IMR-90 (cell line): ENCODE measurements around the gene UGT1A3. TPM values are rescaled to one million over a fixed set of nuclear protein-coding genes. Genes with fewer than 3 reads are reported as not detected.

Experiments
- ATAC-seq: fragments of 200-7000 bp; cut with Tn5 transposase; 2 replicates; pipeline ENCODE4 v1.9.1; 2020; ENCODE audit warnings: low read depth, mild to moderate bottlenecking, moderate library complexity
- BruUV-seq: library from RNA; stranded (reverse); fragments of 400-500 nt; replicated peaks from 2 replicates; lab custom pipeline; 2021; lab: Mats Ljungman, UMichigan
- CTCF ChIA-PET: fragments of 300-600 bp; formaldehyde crosslinking; extraction: SDS; loops from one replicate; lab custom pipeline; 2021; ENCODE audit warnings: antibody characterized with exemption; lab: Yijun Ruan, JAX
- POLR2A ChIA-PET: fragments of 300-600 bp; sonication (Branson Sonifier 250); formaldehyde crosslinking; loops from one replicate; lab custom pipeline; 2022; ENCODE audit warnings: antibody characterized with exemption; ENCODE audit not compliant: unreplicated experiment; lab: Charles Lee
- DNase-seq: peaks from one replicate; pipeline ENCODE4 v3.0.0; 2013
- H2AFZ ChIP-seq: replicated peaks from 2 replicates; pipeline ENCODE3; 2013; ENCODE audit warnings: low read length, mild to moderate bottlenecking; ENCODE audit not compliant: poor library complexity
- H2AK5ac ChIP-seq: 2 replicates; pipeline ENCODE4 v1.6.1; 2013; ENCODE audit warnings: low read depth, low read length, inconsistent platforms
- H2AK9ac ChIP-seq: replicated peaks from 2 replicates; pipeline ENCODE3; 2013; ENCODE audit warnings: mild to moderate bottlenecking, low read depth, low read length, moderate library complexity; ENCODE audit not compliant: poor library complexity
- H2BK120ac ChIP-seq: 2 replicates; pipeline ENCODE4 v1.6.1; 2013; ENCODE audit warnings: low read depth, low read length, inconsistent platforms
- H2BK15ac ChIP-seq: 3 replicates; pipeline ENCODE4 v1.6.1; 2013; ENCODE audit warnings: low read depth, low read length, inconsistent platforms
- H2BK20ac ChIP-seq: 2 replicates; pipeline ENCODE4 v1.6.1; 2013; ENCODE audit warnings: low read depth, mild to moderate bottlenecking, inconsistent platforms, low read length, moderate library complexity
- H2BK5ac ChIP-seq: 2 replicates; pipeline ENCODE4 v1.6.1; 2013; ENCODE audit warnings: mild to moderate bottlenecking, low read depth, low read length, inconsistent platforms; ENCODE audit not compliant: poor library complexity, severe bottlenecking
- H3K14ac ChIP-seq: replicated peaks from 2 replicates; pipeline ENCODE4 v1.6.1; 2013; ENCODE audit warnings: low read depth, low read length, inconsistent platforms
- H3K18ac ChIP-seq: 2 replicates; pipeline ENCODE4 v1.6.1; 2013; ENCODE audit warnings: low read depth, low read length, control low read depth
- H3K23ac ChIP-seq: 2 replicates; pipeline ENCODE4 v1.6.1; 2013; ENCODE audit warnings: low read depth, low read length, inconsistent platforms
- H3K27ac ChIP-seq: 2 replicates; pipeline ENCODE4 v1.5.1; 2013; ENCODE audit warnings: mild to moderate bottlenecking, control low read depth, low read length; ENCODE audit not compliant: insufficient read depth
- H3K27me3 ChIP-seq: 2 replicates; pipeline ENCODE4 v1.6.1; 2013; ENCODE audit warnings: low read length; ENCODE audit not compliant: control insufficient read depth, insufficient read depth
- H3K36me3 ChIP-seq: 2 replicates; pipeline ENCODE4 v1.6.1; 2013; ENCODE audit warnings: low read length, mixed read lengths; ENCODE audit not compliant: control insufficient read depth, insufficient read depth
- H3K4ac ChIP-seq: 2 replicates; pipeline ENCODE4 v1.6.1; 2013; ENCODE audit warnings: low read depth, low read length, inconsistent platforms
- H3K4me1 ChIP-seq: 2 replicates; pipeline ENCODE4 v1.6.1; 2013; ENCODE audit warnings: low read length, mixed read lengths; ENCODE audit not compliant: control insufficient read depth, insufficient read depth
- H3K4me2 ChIP-seq: 2 replicates; pipeline ENCODE4 v1.6.1; 2013; ENCODE audit warnings: low read depth, mild to moderate bottlenecking, control low read depth, low read length, moderate library complexity
- H3K4me3 ChIP-seq: 2 replicates; pipeline ENCODE4 v1.5.1; 2013; ENCODE audit warnings: low read depth, mild to moderate bottlenecking, control low read depth, low read length, moderate library complexity; ENCODE audit not compliant: insufficient read depth
- H3K56ac ChIP-seq: 2 replicates; pipeline ENCODE4 v1.6.1; 2013; ENCODE audit warnings: low read length, inconsistent platforms; ENCODE audit not compliant: insufficient read depth; ENCODE audit errors: extremely low read depth
- H3K79me1 ChIP-seq, 2 experiments: 2 replicates each; pipeline ENCODE4 v1.6.1; 2013; ENCODE audit warnings: low read length in 2 of 2, inconsistent platforms in 1 of 2, low read depth in 1 of 2
- H3K9ac ChIP-seq: 2 replicates; pipeline ENCODE4 v1.6.1; 2013; ENCODE audit warnings: low read depth, low read length, control low read depth
- H3K9me1 ChIP-seq: 2 replicates; pipeline ENCODE4 v1.6.1; 2013; ENCODE audit warnings: low read length, inconsistent platforms; ENCODE audit not compliant: insufficient read depth
- H3K9me3 ChIP-seq: 2 replicates; pipeline ENCODE4 v1.6.1; 2013; ENCODE audit warnings: low read length; ENCODE audit not compliant: control insufficient read depth, insufficient read depth
- H4K20me1 ChIP-seq: 2 replicates; pipeline ENCODE4 v1.6.1; 2013; ENCODE audit warnings: low read length, inconsistent platforms; ENCODE audit not compliant: insufficient read depth
- H4K5ac ChIP-seq: 2 replicates; pipeline ENCODE4 v1.6.1; 2013; ENCODE audit warnings: mild to moderate bottlenecking, low read depth, low read length, control low read depth
- H4K8ac ChIP-seq, 2 experiments: 2 replicates each; pipeline ENCODE4 v1.6.1; 2013; ENCODE audit warnings: low read depth in 2 of 2, low read length in 2 of 2, control low read depth in 1 of 2, inconsistent platforms in 1 of 2
- H4K91ac ChIP-seq: 2 replicates; pipeline ENCODE4 v1.6.1; 2013; ENCODE audit warnings: low read depth, low read length, inconsistent platforms; ENCODE audit not compliant: insufficient read depth
- BHLHE40 ChIP-seq: fragments of 150-350 bp; IDR thresholded peaks from 2 replicates; pipeline ENCODE4 v1.6.1; 2016; ENCODE audit warnings: mild to moderate bottlenecking, low read depth, low read length
- FOS ChIP-seq: fragments of 150-350 bp; IDR thresholded peaks from 2 replicates; pipeline ENCODE4 v1.6.1; 2016; ENCODE audit warnings: low read depth, low read length
- MAZ ChIP-seq: IDR thresholded peaks from 2 replicates; pipeline ENCODE4 v1.6.1; 2012; ENCODE audit warnings: low read depth, mild to moderate bottlenecking, low read length, improper control_type of control experiment, moderate library complexity, borderline replicate concordance
- MXI1 ChIP-seq: IDR thresholded peaks from 2 replicates; pipeline ENCODE4 v1.6.1; 2012; ENCODE audit warnings: low read depth, mild to moderate bottlenecking, low read length, moderate library complexity, borderline replicate concordance
- NFE2L2 ChIP-seq: fragments of 150-350 bp; IDR thresholded peaks from 2 replicates; pipeline ENCODE4 v1.6.1; 2016; ENCODE audit warnings: low read depth, mild to moderate bottlenecking, low read length
- POLR2A ChIP-seq: IDR thresholded peaks from 2 replicates; pipeline ENCODE4 v1.6.1; 2012; ENCODE audit warnings: mild to moderate bottlenecking, low read depth, low read length
- RCOR1 ChIP-seq: IDR thresholded peaks from 2 replicates; pipeline ENCODE4 v1.6.1; 2012; ENCODE audit warnings: mild to moderate bottlenecking, low read length, improper control_type of control experiment; ENCODE audit not compliant: insufficient replicate concordance
- WGBS, 2 experiments: methylation state at CpG; one replicate each; pipeline versions ENCODE4 v1.1.5 to v1.1.7; 2013; ENCODE audit warnings: missing lambda C conversion rate in 2 of 2; ENCODE audit not compliant: insufficient read length in 1 of 2; ENCODE audit errors: extremely low coverage in 2 of 2; 5-methylcytosine and 5-hydroxymethylcytosine counted together
- dilution Hi-C: fragments of 300-500 bp; cut with HindIII; formaldehyde crosslinking; loops from one replicate; pipeline ENCODE4 v1.14.3; 2018; ENCODE audit warnings: low sequenced_read_pairs; ENCODE audit not compliant: unreplicated experiment
- in situ Hi-C: fragments of 300-500 bp; cut with MboI; formaldehyde crosslinking; loops from 3 replicates; pipeline ENCODE4 v1.14.3; 2019; ENCODE audit warnings: low sequenced_read_pairs, inconsistent platforms, mixed read lengths
- intact Hi-C: fragments of 100-400 bp; cut with micrococcal nuclease; formaldehyde crosslinking; loops from 2 replicates; pipeline ENCODE4 v1.10.0; 2022
- polyA plus RNA-seq, 3 experiments: library from polyadenylated mRNA; depleted of rRNA; stranded (reverse); fragments of >200 nt; gene quantifications; 2 replicates each; pipeline ENCODE4 v1.2.3, GENCODE V29; 2012; ENCODE audit warnings: low replicate concordance in 1 of 3
- total RNA-seq: library from RNA; depleted of rRNA; stranded (reverse); fragments of >200 nt; gene quantifications from 2 replicates; pipeline ENCODE4 v1.2.3, GENCODE V29; 2012
- TF ChIP-seq, protein P1 (sequence below): fragments of 150-350 bp; IDR thresholded peaks from 2 replicates; pipeline ENCODE4 v1.6.1; 2016; ENCODE audit warnings: low read depth, mild to moderate bottlenecking, low read length, moderate library complexity, borderline replicate concordance
- TF ChIP-seq, protein P2 (sequence below): fragments of 150-350 bp; IDR thresholded peaks from 2 replicates; pipeline ENCODE4 v1.6.1; 2017; ENCODE audit warnings: mild to moderate bottlenecking, antibody characterized with exemption, low read length, low read depth

Gene UGT1A3
- total and polyA plus RNA-seq, 2 of the 4 experiments (the other 2 are of a cell fraction), result not detected

DNA sequence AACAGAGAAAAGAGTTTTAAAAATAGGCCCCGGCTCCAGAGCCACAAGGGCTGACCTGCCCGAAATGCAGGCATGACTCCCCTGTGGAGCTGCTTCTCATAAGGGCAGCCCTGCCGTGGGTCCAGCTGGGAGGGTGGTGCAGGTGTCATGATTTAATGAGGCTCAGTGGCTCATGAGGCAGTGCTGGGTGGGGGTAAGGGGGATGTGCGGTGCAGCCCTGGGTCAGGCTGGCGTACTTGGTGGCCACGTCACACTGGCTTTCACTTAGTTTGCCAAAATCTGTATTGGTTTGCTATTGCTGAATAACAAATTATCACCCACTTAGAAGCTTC, 91.9 kb downstream of the UGT1A3 start:
- H3K56ac ChIP-seq, result no peak overlapping the region
- H3K9me3 ChIP-seq, result no peaks in the 10 kb centered on the region
- H3K9ac ChIP-seq, result no peak overlapping the region
- no peak for DNase-seq
- H3K4ac ChIP-seq, result no peak overlapping the region
- intact Hi-C loops (no loop called here), dilution Hi-C loops (no loop called here), in situ Hi-C loops (no loop called here)
- H4K5ac ChIP-seq, result no peak overlapping the region
- no peaks in the 10 kb centered on the region for H3K79me1 ChIP-seq
- CTCF ChIA-PET, result no interaction called here
- no peak overlapping the region for H2BK15ac ChIP-seq
- no peak overlapping the region for H3K4me3 ChIP-seq
- no peak for ATAC-seq
- no peaks in the 10 kb centered on the region for H3K9me1 ChIP-seq
- H3K4me2 ChIP-seq, result no peak overlapping the region
- no peak overlapping the region for H2BK20ac ChIP-seq
- H2AK5ac ChIP-seq, result no peak overlapping the region
- no peak overlapping the region for H3K14ac ChIP-seq
- no TSS peak for BruUV-seq
- 83% methylated on average over 2 of the region's 6 CpGs; no CpG with 5 or more reads in 1 of the 2 experiments for WGBS, 2 experiments
- TF ChIP-seq BHLHE40 (no peak), MAZ (no peak), MXI1 (no peak), POLR2A (no peak), NFE2L2 (no peak), RCOR1 (no peak), FOS (no peak)
- TF ChIP-seq, protein P1, sequence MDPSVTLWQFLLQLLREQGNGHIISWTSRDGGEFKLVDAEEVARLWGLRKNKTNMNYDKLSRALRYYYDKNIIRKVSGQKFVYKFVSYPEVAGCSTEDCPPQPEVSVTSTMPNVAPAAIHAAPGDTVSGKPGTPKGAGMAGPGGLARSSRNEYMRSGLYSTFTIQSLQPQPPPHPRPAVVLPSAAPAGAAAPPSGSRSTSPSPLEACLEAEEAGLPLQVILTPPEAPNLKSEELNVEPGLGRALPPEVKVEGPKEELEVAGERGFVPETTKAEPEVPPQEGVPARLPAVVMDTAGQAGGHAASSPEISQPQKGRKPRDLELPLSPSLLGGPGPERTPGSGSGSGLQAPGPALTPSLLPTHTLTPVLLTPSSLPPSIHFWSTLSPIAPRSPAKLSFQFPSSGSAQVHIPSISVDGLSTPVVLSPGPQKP, result no peak
- TF ChIP-seq, protein P2, sequence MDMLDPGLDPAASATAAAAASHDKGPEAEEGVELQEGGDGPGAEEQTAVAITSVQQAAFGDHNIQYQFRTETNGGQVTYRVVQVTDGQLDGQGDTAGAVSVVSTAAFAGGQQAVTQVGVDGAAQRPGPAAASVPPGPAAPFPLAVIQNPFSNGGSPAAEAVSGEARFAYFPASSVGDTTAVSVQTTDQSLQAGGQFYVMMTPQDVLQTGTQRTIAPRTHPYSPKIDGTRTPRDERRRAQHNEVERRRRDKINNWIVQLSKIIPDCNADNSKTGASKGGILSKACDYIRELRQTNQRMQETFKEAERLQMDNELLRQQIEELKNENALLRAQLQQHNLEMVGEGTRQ, result no peak
- H3K4me1 ChIP-seq, result no peaks in the 10 kb centered on the region
- H4K91ac ChIP-seq, result no peak overlapping the region
- H3K18ac ChIP-seq, result no peak overlapping the region
- H2AK9ac ChIP-seq, result no peak overlapping the region
- no peak overlapping the region for H2AFZ ChIP-seq
- POLR2A ChIA-PET, result no interaction called here
- H4K20me1 ChIP-seq, result no peaks in the 10 kb centered on the region
- H3K27me3 ChIP-seq, result peaks cover 10% of the 10 kb centered on the region
- no peak overlapping the region for H3K23ac ChIP-seq
- H3K27ac ChIP-seq, result no peak overlapping the region
- no peak overlapping the region for H2BK5ac ChIP-seq
- H3K36me3 ChIP-seq, result no peaks in the 10 kb centered on the region
- no peak overlapping the region for H4K8ac ChIP-seq
- H2BK120ac ChIP-seq, result no peak overlapping the region
